Hematopoietic multipotent progenitor cell treated with erythropoietin and hydrocortisone succinate and interleukin-3 and kit ligand, for 15 days (in vitro differentiated cells): ENCODE results near the gene AGAP1.
"Not testable (repeated sequence)": the region's sequence is repeated elsewhere in the genome, so short reads cannot be mapped to it uniquely, and the experiment has no call there.

ENCODE experiments used
- DNase-seq: peaks from one replicate; pipeline ENCODE4 v3.0.0-alpha.2; 2015; ENCODE audit warnings: low spot score

Gene AGAP1

GRCh38 chr2:236045251-236046235, 551.7 kb downstream of the AGAP1 start:
- no peak for DNase-seq

GRCh38 chr2:236046715-236047114, 552.9 kb downstream of the AGAP1 start:
- DNase-seq, result no peak

GRCh38 chr2:236047176-236047575, 553.3 kb downstream of the AGAP1 start:
- DNase-seq, result no peak

- no peak for DNase-seq
These were observed 554.2 kb downstream of the AGAP1 start for GRCh38 chr2:236047886-236048540.

- DNase-seq, result no peak
These were observed 556.1 kb downstream of the AGAP1 start for GRCh38 chr2:236049981-236050380.

- no peak for DNase-seq
These were observed 557.5 kb downstream of the AGAP1 start for GRCh38 chr2:236051351-236051750.

- DNase-seq, result no peak
These were observed 558.0 kb downstream of the AGAP1 start for GRCh38 chr2:236051806-236052205.

GRCh38 chr2:236052206-236052605, 558.4 kb downstream of the AGAP1 start:
- DNase-seq, result no peak

GRCh38 chr2:236052926-236053821, 559.3 kb downstream of the AGAP1 start:
- DNase-seq, result no peak

- no peak for DNase-seq
These were observed 560.3 kb downstream of the AGAP1 start for GRCh38 chr2:236054125-236054524.

- no peak for DNase-seq
These were observed 560.9 kb downstream of the AGAP1 start for GRCh38 chr2:236054621-236055305.

- DNase-seq, result no peak
These were observed 561.6 kb downstream of the AGAP1 start for GRCh38 chr2:236055471-236055870.

- no peak for DNase-seq
These were observed 562.3 kb downstream of the AGAP1 start for GRCh38 chr2:236056141-236056540.

GRCh38 chr2:236057375-236057774, 563.5 kb downstream of the AGAP1 start:
- DNase-seq, result no peak

GRCh38 chr2:236061497-236061896, 567.7 kb downstream of the AGAP1 start:
- DNase-seq, result no peak

GRCh38 chr2:236061899-236062298, 568.1 kb downstream of the AGAP1 start:
- DNase-seq, result no peak

- DNase-seq, result not testable (repeated sequence)
These were observed 569.0 kb downstream of the AGAP1 start for GRCh38 chr2:236062806-236063205.

GRCh38 chr2:236063994-236064393, 570.2 kb downstream of the AGAP1 start:
- no peak for DNase-seq

- no peak for DNase-seq
These were observed 571.7 kb downstream of the AGAP1 start for GRCh38 chr2:236065314-236066160.

- DNase-seq, result no peak
These were observed 576.4 kb downstream of the AGAP1 start for GRCh38 chr2:236070236-236070635.

GRCh38 chr2:236073246-236073645, 579.4 kb downstream of the AGAP1 start:
- peak; percentile 56 for DNase-seq
